ENCODE results near the gene HSD17B1. TPM values are rescaled to one million over a fixed set of nuclear protein-coding genes. Genes with fewer than 3 reads are reported as not detected.

The HSD17B1 gene
- total and polyA plus RNA-seq, 2 of the 13 experiments (the other 11 are each of a cell fraction or from before 2014, with no cell fraction given): 0.54 to 0.93 TPM

- no peak for TF ChIP-seq REPIN1 (CRISPR knock-in tag; IDR thresholded peaks at IDR 0.05; ENCODE audit: borderline replicate concordance, low read depth)
- 0 out of 2 replicates have a peak, but pooled peaks have one; percentile 36 for TF ChIP-seq ZNF629 (CRISPR knock-in tag; conservative IDR thresholded peaks at IDR 0.05)
- TF ChIP-seq ZNF30 (CRISPR knock-in tag; IDR thresholded peaks at IDR 0.05): no peak
- peak; percentile 54; the same call in 1 of the 2 replicates for TF ChIP-seq HIVEP1 (CRISPR knock-in tag; IDR thresholded peaks at IDR 0.05)
- no peak for TF ChIP-seq JUND (CRISPR knock-in tag; IDR thresholded peaks at IDR 0.05)
- TF ChIP-seq ZNF770 (CRISPR knock-in tag; IDR thresholded peaks at IDR 0.05): no peak
- TF ChIP-seq PRPF4 (IDR thresholded peaks at IDR 0.05; ENCODE audit: low read depth, low read length, poor library complexity, severe bottlenecking): no peak
- peak; percentile 28; the same call in 1 of the 2 replicates for TF ChIP-seq TFAP4 (IDR thresholded peaks at IDR 0.05; ENCODE audit: borderline replicate concordance, low read depth)
- TF ChIP-seq HOXA7 (CRISPR knock-in tag; IDR thresholded peaks at IDR 0.05): no peak
- TF ChIP-seq CEBPG (CRISPR knock-in tag; IDR thresholded peaks at IDR 0.05): no peak
- TF ChIP-seq MYPOP (CRISPR knock-in tag; IDR thresholded peaks at IDR 0.05): no peak
- no peak for TF ChIP-seq HBP1 (CRISPR knock-in tag; IDR thresholded peaks at IDR 0.05; ENCODE audit: low read depth)
- TF ChIP-seq SNRNP70 (IDR thresholded peaks at IDR 0.05; ENCODE audit: low read depth, low read length): no peak
- no peak for TF ChIP-seq KDM4B (CRISPR knock-in tag; IDR thresholded peaks at IDR 0.05)
Observed at GRCh38 chr17:42536048-42536371, 16.7 kb upstream of the HSD17B1 start, which contains the start of gene NAGLU (continued).
